A549 treated with CORT108297 at 1 μM for 4 hours (cell line): ENCODE data around the gene GABPA. TPM values are rescaled to one million over a fixed set of nuclear protein-coding genes. Genes with fewer than 3 reads are reported as not detected.

ENCODE experiments used
- total RNA-seq: library from RNA; stranded (reverse); fragments of 200-300 nt; extraction: Qiagen RNA extraction; gene quantifications from 5 replicates; pipeline ENCODE4 v1.2.3, GENCODE V29; 2022

The GABPA gene
- 5.3 to 7.6 TPM (median 7.1 TPM) in 5 replicates for total RNA-seq

DNA sequence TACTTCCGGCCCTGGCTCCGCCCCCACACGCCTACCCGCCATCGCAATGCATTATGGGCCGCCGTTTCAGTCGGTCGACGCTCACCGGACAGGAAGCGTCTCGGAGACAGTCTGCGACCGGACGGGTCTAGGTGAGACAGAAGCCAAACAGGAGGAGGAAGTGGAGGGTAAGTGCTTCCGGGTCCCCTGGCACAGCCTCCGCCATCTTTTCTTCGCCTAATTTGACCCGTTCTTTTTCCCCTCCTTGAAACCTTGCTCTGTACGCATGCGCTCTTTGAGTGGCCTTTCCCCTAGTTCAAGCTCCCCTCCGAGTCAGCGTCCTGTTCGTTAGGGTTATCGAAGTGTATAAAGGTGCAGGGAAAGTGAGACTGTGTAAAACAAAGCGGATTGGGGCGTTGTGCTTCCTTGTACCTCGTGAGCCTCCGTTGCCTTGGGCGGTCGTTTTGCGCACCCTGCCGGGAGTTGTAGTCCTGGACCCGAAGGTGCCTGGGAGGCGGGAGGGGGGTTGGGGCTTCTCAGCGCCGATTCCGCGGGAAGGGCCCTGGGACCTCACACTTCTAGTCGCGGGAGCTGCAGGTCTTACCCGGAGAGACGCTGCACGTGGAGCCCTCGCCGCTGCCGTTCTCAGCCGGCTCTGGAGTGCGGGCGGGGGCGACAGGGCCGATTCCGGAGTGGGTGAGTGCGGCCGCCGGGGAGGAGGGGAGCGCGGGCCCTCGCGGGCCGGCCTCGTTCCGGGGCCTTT, at the start of gene GABPA, which contains the start of gene ATP5PF:
GABPA (plus strand) TSS at position 69 of the 742 bp plus-strand sequence. CDS start 6,627 bp downstream, outside the sequence.
ATP5PF (minus strand) TSS at position 1 of the 742 bp plus-strand sequence. CDS start 5,110 bp downstream, outside the sequence.

Other genes with a start within 250 kb of the GABPA start
- gene MRPL39, start 127.5 kb upstream of the GABPA start, total RNA-seq, result 32.3 to 41.6 TPM (median 33.7 TPM) in 5 replicates
- 0.03 TPM in 1 of 5 replicates, not detected in the others for gene JAM2, start 95.7 kb upstream of the GABPA start, total RNA-seq
- 201 to 246 TPM (median 217 TPM) in 5 replicates for gene ATP5PF, start 68 bp upstream of the GABPA start, total RNA-seq